ENCODE results near the gene CCDC88A.

DNA sequence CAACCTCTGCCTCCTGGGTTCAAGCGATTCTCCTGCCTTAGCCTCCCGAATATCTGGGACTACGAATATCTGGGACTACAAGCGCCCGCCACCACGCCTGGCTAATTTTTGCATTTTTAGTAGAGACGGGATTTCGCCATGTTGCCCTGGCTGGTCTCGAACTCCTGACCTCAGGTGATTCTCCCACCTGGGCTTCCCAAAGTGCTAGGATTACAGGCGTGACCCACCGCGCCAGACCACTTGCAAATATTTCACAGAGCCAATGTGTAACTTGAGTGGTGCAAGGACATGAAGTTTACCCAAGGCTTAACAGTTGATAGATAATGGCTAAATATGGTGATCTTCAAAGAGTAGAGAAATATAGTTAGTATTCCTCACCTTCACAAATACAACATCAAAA is 136.6 kb downstream of the CCDC88A start:
- TF ChIP-seq FOS (IDR thresholded peaks at IDR 0.05; ENCODE audit: borderline replicate concordance, insufficient read depth, low read length) (no peak), POLR2AphosphoS5 (IDR thresholded peaks at IDR 0.05; ENCODE audit: insufficient read depth, low read depth, low read length) (no peak), POLR2A (IDR thresholded peaks at IDR 0.05; ENCODE audit: low read depth, low read length) (no peak)
- TF ChIP-seq, protein P1, sequence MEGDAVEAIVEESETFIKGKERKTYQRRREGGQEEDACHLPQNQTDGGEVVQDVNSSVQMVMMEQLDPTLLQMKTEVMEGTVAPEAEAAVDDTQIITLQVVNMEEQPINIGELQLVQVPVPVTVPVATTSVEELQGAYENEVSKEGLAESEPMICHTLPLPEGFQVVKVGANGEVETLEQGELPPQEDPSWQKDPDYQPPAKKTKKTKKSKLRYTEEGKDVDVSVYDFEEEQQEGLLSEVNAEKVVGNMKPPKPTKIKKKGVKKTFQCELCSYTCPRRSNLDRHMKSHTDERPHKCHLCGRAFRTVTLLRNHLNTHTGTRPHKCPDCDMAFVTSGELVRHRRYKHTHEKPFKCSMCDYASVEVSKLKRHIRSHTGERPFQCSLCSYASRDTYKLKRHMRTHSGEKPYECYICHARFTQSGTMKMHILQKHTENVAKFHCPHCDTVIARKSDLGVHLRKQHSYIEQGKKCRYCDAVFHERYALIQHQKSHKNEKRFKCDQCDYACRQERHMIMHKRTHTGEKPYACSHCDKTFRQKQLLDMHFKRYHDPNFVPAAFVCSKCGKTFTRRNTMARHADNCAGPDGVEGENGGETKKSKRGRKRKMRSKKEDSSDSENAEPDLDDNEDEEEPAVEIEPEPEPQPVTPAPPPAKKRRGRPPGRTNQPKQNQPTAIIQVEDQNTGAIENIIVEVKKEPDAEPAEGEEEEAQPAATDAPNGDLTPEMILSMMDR (IDR thresholded peaks at IDR 0.05; ENCODE audit: extremely low read depth in 1 of 2, insufficient read depth in 1 of 2, low read depth in 1 of 2, low read length in 2 of 2): no peak

Measured in endothelial cell of umbilical vein (primary cell).